HG03196 (cell line): ENCODE measurements around the gene LPCAT2.

Experiments
- ATAC-seq: cut with Tn5 transposase; IDR thresholded peaks from one replicate; pipeline ENCODE4 v1.9.1; 2021; ENCODE audit not compliant: unreplicated experiment

LPCAT2 gene

DNA sequence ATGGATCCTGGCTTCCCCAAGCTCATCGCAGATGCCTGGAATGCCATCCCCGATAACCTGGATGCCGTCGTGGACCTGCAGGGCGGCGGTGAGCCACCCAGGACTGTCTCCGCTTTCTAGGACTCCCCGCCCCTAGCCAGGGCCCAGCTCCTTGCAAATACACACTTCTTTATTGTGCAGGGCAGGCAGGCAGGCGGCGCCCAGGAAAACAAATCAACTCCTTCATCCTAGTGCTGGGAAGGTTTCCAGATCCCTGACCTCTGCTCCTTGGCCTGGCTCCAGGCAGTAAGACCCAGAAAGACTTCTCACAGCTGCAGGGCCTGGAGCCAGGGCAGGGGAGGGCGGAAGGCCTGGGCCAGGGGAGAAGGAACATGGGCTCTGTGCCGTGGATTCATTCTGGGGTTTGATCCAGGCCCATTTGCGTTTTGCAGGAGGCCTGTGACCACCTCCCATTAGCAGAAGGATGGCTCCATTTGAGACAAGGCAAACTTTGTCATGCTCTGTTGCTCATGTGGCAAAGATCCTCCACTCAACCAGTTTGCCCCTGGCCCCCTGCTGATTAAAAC is 6.0 kb upstream of the LPCAT2 start:
- no peak for ATAC-seq

DNA sequence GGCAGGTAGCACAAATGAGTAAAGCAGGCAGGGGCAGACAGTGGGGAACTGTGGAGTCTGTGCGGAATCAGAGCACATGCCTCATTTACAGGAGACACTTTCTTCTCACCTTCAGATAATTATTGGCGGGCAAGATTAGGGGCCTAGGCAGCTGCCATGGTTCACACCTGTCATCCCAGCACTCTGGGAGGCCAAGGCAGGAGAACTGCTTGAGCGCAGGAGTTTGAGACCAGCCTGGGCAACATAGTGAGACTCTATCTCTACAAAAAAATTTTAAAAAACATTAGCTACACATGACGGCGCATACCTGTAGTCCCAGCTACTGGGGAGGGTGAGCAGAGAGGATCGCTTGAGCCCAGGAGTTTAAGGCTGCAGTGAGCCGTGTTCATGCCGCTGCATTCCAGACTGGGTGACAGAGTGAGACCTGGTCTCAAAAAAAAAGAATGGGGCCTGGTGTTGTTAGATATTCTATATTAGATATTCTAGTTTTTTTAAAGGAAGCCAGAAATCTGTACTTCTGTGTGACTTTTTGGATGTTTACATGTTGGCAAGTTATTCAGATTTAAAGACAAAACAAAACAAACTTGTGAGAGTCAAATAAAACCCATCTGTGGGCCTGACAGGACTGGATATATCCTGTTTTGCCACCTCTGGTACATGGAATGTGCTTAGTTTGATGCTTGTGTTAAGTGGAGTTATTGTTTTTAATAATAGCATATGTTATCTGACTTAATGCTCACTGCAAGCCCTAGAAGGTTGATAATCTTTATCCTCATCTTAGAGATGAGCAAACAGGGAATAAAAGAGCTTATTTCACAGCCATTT is 4.9 kb upstream of the LPCAT2 start:
- ATAC-seq: no peak

DNA sequence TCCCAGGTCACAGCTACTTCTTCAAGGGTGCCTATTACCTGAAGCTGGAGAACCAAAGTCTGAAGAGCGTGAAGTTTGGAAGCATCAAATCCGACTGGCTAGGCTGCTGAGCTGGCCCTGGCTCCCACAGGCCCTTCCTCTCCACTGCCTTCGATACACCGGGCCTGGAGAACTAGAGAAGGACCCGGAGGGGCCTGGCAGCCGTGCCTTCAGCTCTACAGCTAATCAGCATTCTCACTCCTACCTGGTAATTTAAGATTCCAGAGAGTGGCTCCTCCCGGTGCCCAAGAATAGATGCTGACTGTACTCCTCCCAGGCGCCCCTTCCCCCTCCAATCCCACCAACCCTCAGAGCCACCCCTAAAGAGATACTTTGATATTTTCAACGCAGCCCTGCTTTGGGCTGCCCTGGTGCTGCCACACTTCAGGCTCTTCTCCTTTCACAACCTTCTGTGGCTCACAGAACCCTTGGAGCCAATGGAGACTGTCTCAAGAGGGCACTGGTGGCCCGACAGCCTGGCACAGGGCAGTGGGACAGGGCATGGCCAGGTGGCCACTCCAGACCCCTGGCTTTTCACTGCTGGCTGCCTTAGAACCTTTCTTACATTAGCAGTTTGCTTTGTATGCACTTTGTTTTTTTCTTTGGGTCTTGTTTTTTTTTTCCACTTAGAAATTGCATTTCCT is 3.4 kb upstream of the LPCAT2 start:
- ATAC-seq: no peak

DNA sequence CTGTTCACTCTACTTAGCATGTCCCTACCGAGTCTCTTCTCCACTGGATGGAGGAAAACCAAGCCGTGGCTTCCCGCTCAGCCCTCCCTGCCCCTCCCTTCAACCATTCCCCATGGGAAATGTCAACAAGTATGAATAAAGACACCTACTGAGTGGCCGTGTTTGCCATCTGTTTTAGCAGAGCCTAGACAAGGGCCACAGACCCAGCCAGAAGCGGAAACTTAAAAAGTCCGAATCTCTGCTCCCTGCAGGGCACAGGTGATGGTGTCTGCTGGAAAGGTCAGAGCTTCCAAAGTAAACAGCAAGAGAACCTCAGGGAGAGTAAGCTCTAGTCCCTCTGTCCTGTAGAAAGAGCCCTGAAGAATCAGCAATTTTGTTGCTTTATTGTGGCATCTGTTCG is 2.8 kb upstream of the LPCAT2 start:
- ATAC-seq: no peak

DNA sequence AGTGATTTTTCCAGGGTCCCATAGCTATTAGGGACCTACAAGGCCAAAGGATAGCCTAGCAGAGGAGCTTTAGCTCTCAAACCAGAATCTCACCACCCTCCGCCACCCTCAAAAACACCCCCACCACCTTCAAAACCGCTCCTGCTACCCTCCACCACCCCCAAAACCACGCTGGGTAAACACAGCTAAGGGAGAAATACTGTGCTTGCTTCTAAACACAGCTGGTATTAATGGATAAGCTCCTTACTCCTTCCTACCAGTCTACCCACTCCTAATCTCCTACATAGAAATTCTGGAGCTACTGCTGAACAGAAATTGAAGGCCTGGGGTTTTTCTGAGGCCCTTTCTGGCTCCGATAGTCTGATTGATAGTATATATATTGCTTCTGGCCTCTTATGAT is 2.2 kb upstream of the LPCAT2 start:
- ATAC-seq: no peak

DNA sequence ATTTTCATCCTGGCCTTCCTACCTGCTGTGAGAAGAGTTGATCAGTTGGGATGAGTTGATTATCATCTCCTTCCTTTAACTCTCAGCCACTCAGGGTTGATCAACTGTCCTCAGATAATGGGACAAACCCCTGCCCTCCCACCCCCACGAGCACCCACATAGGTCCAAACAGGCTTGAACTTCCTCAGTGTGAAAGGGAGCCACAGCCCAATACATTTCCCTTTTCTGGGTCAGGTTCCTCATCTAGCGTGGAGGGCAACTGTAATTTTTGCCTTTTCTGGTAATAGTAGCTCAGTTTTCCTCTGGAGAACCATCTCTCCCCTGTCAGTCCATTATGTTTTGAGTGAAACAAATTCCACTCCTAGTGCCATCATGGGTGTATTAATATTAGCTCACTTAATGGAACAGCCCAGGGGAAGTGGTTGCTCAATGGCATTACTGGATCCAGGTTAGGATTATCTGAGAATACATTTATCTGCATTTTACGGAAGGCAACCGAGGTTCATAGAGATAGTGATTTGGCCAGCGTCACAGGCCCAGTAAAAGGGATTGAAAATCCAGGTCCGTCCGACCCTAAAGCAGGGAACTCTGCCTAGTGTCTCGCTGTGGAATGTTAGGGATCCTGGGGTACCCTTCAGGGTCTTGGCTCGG is 476 bp upstream of the LPCAT2 start:
- ATAC-seq: no peak

DNA sequence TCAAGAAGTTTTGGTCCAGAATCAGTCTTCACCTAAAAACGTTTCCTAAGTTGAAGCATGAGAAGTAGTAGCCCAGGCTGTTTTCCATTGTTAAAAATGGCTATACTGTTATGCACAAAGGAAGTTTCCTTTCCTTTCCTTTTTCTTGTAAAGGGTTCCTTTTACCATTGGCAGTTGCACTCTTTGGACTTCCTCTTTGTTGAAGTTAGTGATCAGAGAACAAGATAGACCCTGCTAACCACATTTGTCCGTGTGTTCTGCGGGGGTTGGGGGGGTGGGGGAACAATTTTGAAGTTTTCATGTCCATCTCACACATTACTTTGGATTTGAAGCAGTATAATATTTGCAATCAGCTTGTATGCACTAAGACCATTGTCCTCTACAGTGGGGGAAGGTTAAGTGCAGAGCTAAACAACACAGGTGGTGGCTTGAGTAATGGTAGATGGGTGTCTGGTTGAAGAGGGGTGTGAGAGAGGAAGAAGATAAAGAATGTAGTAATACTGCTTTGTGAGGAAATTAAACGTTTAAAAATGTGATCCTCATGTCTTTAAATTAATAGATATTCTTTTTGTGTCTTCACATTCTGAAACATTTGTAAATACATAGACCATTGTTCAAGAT is 1.4 kb downstream of the LPCAT2 start:
- ATAC-seq: no peak

DNA sequence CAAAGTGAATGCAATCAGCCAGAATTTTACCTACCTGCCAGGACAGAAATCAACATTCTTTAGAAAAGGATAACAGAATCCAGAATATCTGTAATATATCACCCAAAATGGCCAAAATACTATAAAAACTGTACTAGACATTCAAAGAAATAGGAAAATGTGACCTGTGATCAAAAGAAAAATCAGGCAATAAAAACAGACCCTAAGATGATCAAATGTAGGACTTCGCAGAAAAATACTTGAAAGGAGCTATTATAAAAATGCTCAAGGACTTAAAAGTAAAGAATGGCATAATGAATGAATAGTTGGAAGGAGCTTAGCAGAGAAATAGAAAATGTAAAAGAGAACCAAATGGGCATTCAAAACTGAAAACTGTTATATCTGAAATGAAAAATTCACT is 4.1 kb downstream of the LPCAT2 start:
- ATAC-seq: no peak

DNA sequence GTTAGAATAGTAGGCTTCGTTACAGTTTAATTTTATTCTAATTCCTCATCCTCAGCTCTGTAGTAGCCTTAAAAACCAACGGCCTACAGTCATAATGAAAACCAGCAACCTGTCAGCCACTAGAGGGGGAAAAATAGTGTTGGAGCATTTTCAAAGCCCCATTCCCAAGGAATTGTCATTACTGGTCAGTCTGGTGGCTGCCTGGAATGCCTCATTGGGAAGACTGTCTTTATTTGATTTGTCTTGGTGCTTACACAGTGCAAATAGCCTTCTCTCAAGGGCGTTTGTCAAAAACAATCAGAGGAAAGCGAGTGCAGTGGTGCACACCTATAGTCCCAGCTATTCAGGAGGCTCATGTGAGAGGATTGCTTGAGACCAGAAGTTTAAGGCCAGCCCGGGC is 4.7 kb downstream of the LPCAT2 start:
- ATAC-seq: no peak

DNA sequence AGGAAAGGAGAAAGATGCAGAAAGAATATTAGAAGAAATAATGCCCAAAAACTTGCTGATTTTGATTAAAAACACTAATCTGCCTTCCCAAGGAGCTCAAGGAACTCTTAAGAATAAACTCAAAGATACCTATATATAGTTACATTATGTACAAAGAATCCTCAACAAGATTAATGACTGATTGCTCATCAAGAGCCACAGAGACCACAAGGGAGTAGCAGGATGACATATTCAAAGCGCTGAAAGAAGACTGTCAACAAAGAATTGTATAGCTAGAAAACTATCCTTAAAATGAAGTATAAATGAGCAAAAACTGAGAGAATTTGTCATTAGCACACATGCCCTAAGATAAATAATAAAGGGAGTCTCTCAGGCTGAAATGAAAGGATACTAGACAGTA is 6.2 kb downstream of the LPCAT2 start:
- ATAC-seq: no peak

DNA sequence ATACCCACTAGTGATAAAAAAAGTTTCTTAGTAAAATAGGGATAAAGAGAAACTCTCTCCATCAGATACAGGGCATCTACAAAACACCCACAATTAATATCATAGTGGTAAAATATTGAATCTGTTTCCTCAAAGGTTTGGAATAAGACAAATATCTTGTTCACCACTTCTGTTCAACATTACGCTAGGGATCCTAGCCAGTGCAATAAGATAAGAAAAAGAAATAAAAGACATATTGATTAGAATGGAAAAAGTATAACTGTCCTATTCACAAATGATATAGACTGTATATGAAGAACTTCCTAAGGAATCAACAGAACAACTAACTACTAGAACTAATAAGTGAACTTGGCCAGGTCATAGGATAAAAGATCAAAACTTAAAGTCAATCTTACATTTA is 12.9 kb downstream of the LPCAT2 start:
- ATAC-seq: no peak

DNA sequence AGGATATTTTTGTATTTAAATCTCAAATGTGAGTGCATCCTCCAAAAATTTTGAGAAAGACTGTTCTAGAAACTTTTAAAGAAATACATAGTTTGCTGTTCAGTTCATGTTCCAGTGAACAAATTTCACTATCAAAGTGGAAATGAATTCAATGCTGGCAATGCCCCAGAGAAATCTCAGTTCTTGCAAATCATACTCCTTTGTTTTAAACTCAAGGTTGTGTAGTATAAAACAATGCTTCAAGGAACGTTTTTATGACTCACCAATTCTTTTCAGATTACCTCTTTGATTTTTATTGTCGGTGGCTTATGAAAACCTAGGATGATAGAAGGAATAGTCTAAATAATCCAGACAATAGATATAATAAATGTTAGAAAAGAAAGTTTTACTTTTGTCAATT is 17.6 kb downstream of the LPCAT2 start:
- ATAC-seq: no peak

DNA sequence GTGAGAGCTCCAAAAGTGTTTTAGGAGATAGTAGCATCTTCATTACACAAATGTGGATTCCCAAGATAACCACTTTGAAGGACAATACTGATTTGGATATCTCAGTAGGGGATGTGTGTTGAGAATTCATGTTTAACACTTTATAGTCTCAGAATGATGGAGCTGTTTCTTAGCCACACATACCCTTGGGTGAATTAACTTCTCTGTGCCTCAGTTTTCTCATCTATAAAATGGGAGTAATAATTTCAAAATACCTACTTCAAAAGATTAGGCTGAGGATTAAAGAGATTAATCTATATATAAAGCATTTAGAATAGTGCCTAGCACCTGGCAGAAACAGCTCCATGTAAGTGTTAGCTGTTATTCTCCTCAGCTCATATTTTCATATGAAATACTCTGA is 19.0 kb downstream of the LPCAT2 start:
- no peak for ATAC-seq

DNA sequence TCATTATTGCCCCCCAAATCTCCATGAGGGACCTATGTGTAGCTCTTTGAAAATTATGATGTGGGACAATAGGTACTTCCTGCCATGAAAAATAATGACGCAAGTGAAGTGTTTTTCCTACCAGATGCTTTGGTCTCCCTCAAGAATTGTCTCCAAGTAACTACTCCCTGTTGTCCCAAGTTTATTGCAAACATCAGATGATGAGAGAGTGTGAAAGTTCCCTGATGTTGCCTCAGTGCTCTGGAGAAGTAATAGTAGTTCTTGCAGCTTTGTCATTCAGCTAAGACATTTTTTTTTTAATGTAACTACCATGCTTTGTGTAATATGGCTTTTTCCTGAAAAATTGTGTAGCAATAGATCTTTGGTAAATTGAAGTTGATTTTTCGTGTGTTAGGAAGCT is 20.1 kb downstream of the LPCAT2 start:
- ATAC-seq: no peak

DNA sequence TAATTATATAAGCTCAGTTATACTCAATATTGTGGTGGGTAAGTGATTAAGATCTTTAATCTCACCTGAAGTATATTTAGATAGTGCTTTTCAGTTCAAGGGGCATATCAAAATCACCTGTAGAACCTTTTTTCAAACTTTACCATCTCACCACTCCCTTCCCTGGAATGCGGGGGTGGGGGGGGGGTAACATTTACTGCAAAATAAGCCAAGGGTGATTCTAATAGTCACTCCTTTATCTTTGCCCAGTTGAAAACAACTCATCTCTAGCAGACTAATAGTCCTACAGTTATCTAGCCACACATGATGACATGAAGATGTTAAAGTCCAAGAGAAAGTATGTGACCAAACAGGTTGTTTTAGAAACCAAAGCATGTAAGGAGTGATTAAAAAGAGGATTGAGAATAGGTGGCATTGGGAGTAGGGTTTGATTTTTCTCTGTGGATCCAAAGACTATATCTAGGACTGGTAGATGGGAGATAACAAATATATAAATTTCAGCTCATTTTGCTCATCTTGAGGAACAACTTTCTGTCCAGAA is 21.5 kb downstream of the LPCAT2 start:
- no peak for ATAC-seq

DNA sequence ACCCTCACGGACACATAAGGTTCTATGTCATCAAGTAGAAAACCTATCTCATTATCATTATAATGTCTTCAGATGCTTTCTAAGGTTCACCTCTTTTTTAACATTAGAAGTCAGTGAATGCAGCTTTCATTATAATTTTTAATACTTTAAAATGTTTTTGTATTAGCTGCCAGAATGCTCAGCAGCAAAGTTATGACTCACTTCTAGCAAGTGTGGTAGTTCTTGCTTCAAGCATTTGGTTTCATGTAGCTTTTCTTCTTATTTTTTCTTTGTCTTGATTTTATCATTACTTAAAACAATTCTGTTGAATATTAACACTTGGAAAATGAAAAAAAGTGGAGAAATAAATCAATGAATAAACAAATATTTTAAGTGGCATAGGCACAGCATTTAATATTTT is 23.4 kb downstream of the LPCAT2 start:
- ATAC-seq: no peak

DNA sequence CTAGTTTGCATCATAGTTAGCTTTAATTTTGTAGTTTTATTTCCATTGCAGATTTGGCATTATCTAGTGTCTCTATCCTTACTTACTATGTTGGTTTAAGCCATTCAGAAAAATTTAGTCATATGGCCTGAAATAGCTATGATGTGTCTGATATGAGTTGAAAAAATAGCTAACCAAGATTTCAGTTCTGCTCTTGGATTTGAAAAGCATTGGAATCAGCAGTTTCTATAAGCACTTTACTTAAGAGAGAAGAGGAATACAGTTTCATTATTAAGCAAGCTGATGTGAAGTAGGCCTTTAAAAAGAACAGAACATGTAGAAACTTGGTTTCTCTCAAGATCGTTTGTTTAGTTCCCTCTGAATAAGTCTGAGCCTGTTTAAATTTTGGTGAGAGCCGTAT is 25.9 kb downstream of the LPCAT2 start:
- ATAC-seq: no peak

DNA sequence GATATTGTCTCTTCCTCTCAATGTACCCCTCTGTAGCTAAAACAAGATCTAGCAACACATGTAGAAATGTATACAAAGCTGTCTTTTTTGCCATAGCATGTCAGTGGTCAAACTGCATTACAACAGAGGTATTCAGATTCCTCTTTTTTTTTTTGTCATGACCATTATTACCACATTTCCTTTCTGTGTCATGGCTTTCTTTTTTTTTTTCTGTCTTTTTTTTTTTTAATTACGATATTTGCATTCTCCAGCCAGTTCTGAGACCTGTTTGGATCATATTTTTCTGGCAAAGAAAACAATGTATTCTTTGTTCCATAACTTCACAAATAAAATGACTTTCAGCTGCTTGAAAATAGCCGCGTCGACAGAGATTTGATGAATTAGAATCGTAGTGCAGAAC is 30.2 kb downstream of the LPCAT2 start:
- ATAC-seq: no peak

DNA sequence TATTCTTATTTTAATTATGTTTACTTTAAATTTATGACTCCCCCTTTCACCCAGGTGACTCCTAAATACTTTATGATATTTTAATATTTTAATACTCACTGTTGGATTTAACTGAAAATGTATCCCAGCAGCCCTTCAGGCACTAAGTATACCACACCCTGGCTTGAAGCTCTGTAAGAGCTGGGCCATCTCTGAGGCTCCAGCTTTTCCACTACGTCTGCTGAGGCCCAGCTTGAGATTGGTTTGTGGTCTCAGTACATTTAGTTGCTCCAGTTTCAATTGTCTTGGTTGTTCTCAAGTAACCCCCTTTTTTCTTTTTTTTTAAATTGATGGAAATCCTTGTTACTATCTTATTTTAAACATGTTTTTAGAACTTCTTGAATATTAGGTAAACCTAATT is 30.6 kb downstream of the LPCAT2 start:
- ATAC-seq: no peak

DNA sequence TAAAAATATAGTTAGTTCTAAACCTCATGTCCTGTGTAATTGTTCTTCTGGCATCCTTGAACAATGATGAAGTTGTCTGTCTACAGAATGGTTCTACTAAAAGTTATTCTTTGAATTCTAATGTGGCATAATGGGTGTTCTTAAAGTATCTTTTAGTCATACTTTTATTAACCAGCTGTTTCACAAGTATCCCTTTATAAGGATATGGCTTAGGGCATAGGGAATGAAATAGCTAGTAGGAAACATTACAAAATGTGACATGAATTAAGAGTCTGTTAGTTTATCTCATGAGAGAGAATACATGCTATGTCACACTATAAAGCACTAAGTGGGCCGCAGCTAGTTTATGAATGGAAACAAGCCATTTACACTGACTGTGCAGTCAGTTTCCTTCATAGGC is 31.3 kb downstream of the LPCAT2 start:
- ATAC-seq: no peak

DNA sequence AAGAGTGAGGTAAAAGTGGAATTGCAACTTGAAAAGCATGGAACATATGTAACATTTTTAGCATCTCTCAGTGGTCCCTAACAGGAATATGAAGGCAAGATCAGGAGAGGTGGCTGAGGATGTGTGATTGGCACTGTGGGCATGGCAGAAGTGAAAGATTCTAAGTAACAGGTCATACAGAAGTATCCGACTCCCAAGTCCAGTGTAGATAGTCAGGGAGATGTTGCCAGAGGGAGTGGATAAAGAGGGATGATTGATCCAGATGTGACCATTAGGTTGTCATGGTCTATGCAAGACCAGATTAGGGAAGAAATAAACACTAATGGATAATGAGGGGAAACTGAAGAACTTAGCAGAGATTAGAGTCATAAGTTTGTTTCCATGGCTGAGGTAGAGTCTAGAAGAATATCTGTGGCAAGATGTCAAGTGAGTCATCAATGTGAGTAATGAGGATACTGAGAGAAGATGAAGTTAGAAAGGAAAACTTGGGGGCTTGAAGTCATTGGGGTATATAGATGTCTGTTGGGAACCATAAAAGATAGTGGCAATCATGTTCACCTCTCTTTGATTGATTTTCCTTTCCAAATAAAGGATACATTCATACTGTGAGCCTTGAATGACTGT is 33.7 kb downstream of the LPCAT2 start:
- ATAC-seq: no peak
